Measurements from ENCODE around the gene TTC3. TPM values are rescaled to one million over a fixed set of nuclear protein-coding genes. Genes with fewer than 3 reads are reported as not detected.
"Not testable (repeated sequence)": the region's sequence is repeated elsewhere in the genome, so short reads cannot be mapped to it uniquely, and the experiment has no call there.

TTC3 gene, protein sequence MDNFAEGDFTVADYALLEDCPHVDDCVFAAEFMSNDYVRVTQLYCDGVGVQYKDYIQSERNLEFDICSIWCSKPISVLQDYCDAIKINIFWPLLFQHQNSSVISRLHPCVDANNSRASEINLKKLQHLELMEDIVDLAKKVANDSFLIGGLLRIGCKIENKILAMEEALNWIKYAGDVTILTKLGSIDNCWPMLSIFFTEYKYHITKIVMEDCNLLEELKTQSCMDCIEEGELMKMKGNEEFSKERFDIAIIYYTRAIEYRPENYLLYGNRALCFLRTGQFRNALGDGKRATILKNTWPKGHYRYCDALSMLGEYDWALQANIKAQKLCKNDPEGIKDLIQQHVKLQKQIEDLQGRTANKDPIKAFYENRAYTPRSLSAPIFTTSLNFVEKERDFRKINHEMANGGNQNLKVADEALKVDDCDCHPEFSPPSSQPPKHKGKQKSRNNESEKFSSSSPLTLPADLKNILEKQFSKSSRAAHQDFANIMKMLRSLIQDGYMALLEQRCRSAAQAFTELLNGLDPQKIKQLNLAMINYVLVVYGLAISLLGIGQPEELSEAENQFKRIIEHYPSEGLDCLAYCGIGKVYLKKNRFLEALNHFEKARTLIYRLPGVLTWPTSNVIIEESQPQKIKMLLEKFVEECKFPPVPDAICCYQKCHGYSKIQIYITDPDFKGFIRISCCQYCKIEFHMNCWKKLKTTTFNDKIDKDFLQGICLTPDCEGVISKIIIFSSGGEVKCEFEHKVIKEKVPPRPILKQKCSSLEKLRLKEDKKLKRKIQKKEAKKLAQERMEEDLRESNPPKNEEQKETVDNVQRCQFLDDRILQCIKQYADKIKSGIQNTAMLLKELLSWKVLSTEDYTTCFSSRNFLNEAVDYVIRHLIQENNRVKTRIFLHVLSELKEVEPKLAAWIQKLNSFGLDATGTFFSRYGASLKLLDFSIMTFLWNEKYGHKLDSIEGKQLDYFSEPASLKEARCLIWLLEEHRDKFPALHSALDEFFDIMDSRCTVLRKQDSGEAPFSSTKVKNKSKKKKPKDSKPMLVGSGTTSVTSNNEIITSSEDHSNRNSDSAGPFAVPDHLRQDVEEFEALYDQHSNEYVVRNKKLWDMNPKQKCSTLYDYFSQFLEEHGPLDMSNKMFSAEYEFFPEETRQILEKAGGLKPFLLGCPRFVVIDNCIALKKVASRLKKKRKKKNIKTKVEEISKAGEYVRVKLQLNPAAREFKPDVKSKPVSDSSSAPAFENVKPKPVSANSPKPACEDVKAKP (N-terminal part only)
- polyA plus RNA-seq (2013, experiment 1 of 4), result 117 TPM
- 118 TPM for polyA plus RNA-seq (2013, experiment 2 of 4)
- 101 TPM for polyA plus RNA-seq (2013, experiment 3 of 4)
- 123 TPM for polyA plus RNA-seq (2013, experiment 4 of 4)

- no peaks in the 10 kb centered on the region for H3K36me3 ChIP-seq (ENCODE audit: control insufficient read depth, insufficient read depth, low read length)
- peak within 1 kb of the TSS; percentile 95 for H3K27ac ChIP-seq (ENCODE audit: insufficient read depth, low read depth, low read length, poor library complexity, severe bottlenecking)
- WGBS, 2 experiments, result 0 to 1% methylated on average over 61 of the region's 61 CpGs
- H3K9me3 ChIP-seq (ENCODE audit: control insufficient read depth, low read length), result no peaks in the 10 kb centered on the region
- peaks cover 5% of the 10 kb centered on the region for H3K4me1 ChIP-seq (ENCODE audit: control insufficient read depth, insufficient read depth, low read length)
- peak within 1 kb of the TSS; percentile 81 for H3K4me3 ChIP-seq (ENCODE audit: insufficient read depth, low read depth, low read length)
- peaks cover 22% of the 10 kb centered on the region for H3K27me3 ChIP-seq (ENCODE audit: control insufficient read depth, insufficient read depth, low read length, poor library complexity, severe bottlenecking)
Observed at GRCh38 chr21:37072988-37073416, at the start of gene TTC3, which contains the start of gene PIGP. Gene TTC3 (plus strand): TSS chr21:37073254. CDS start chr21:37087258, 14,004 bp downstream. Gene PIGP (minus strand): TSS chr21:37073071. CDS start chr21:37072515, 556 bp downstream.

GRCh38 chr21:37026499-37026898 is 46.6 kb upstream of the TTC3 start:
- H3K27ac ChIP-seq (ENCODE audit: insufficient read depth, low read depth, low read length, poor library complexity, severe bottlenecking), result no peak overlapping the region
- no peaks in the 10 kb centered on the region for H3K4me1 ChIP-seq (ENCODE audit: control insufficient read depth, insufficient read depth, low read length)
- no peaks in the 10 kb centered on the region for H3K36me3 ChIP-seq (ENCODE audit: control insufficient read depth, insufficient read depth, low read length)
- H3K4me3 ChIP-seq (ENCODE audit: insufficient read depth, low read depth, low read length), result no peak overlapping the region
- 71 to 74% methylated on average over 4 of the region's 4 CpGs for WGBS, 2 experiments
- H3K27me3 ChIP-seq (ENCODE audit: control insufficient read depth, insufficient read depth, low read length, poor library complexity, severe bottlenecking), result no peaks in the 10 kb centered on the region
- no peaks in the 10 kb centered on the region for H3K9me3 ChIP-seq (ENCODE audit: control insufficient read depth, low read length)

GRCh38 chr21:37028570-37028969 is 44.5 kb upstream of the TTC3 start:
- WGBS, 2 experiments, result 80 to 87% methylated on average over 4 of the region's 4 CpGs

GRCh38 chr21:37030864-37031263 is 42.2 kb upstream of the TTC3 start:
- H3K27me3 ChIP-seq (ENCODE audit: control insufficient read depth, insufficient read depth, low read length, poor library complexity, severe bottlenecking), result no peaks in the 10 kb centered on the region
- no peaks in the 10 kb centered on the region for H3K4me1 ChIP-seq (ENCODE audit: control insufficient read depth, insufficient read depth, low read length)
- WGBS, 2 experiments, result 93 to 94% methylated on average over 4 of the region's 4 CpGs
- no peak overlapping the region for H3K27ac ChIP-seq (ENCODE audit: insufficient read depth, low read depth, low read length, poor library complexity, severe bottlenecking)
- H3K4me3 ChIP-seq (ENCODE audit: insufficient read depth, low read depth, low read length), result no peak overlapping the region
- no peaks in the 10 kb centered on the region for H3K36me3 ChIP-seq (ENCODE audit: control insufficient read depth, insufficient read depth, low read length)
- H3K9me3 ChIP-seq (ENCODE audit: control insufficient read depth, low read length), result no peaks in the 10 kb centered on the region

More at GRCh38 chr21:37028570-37028969, 44.5 kb upstream of the TTC3 start:
- H3K27ac ChIP-seq (ENCODE audit: insufficient read depth, low read depth, low read length, poor library complexity, severe bottlenecking), result no peak overlapping the region
- H3K4me1 ChIP-seq (ENCODE audit: control insufficient read depth, insufficient read depth, low read length), result no peaks in the 10 kb centered on the region
- H3K9me3 ChIP-seq (ENCODE audit: control insufficient read depth, low read length), result no peaks in the 10 kb centered on the region
- no peaks in the 10 kb centered on the region for H3K36me3 ChIP-seq (ENCODE audit: control insufficient read depth, insufficient read depth, low read length)
- no peaks in the 10 kb centered on the region for H3K27me3 ChIP-seq (ENCODE audit: control insufficient read depth, insufficient read depth, low read length, poor library complexity, severe bottlenecking)
- H3K4me3 ChIP-seq (ENCODE audit: insufficient read depth, low read depth, low read length), result no peak overlapping the region

GRCh38 chr21:37032293-37032692 is 40.8 kb upstream of the TTC3 start:
- 92 to 97% methylated on average over 5 of the region's 5 CpGs for WGBS, 2 experiments

GRCh38 chr21:37032877-37033471 is 40.1 kb upstream of the TTC3 start:
- Histone ChIP-seq H3K9me3 (ENCODE audit: control insufficient read depth, low read length) (no peaks in the 10 kb centered on the region), H3K4me3 (ENCODE audit: insufficient read depth, low read depth, low read length) (no peak overlapping the region), H3K27me3 (ENCODE audit: control insufficient read depth, insufficient read depth, low read length, poor library complexity, severe bottlenecking) (peaks cover 11% of the 10 kb centered on the region), H3K27ac (ENCODE audit: insufficient read depth, low read depth, low read length, poor library complexity, severe bottlenecking) (no peak overlapping the region), H3K36me3 (ENCODE audit: control insufficient read depth, insufficient read depth, low read length) (no peaks in the 10 kb centered on the region), H3K4me1 (ENCODE audit: control insufficient read depth, insufficient read depth, low read length) (no peaks in the 10 kb centered on the region)
- WGBS, 2 experiments, result 91 to 92% methylated on average over 4 of the region's 4 CpGs

More at GRCh38 chr21:37032293-37032692, 40.8 kb upstream of the TTC3 start:
- Histone ChIP-seq H3K4me1 (ENCODE audit: control insufficient read depth, insufficient read depth, low read length) (no peaks in the 10 kb centered on the region), H3K27me3 (ENCODE audit: control insufficient read depth, insufficient read depth, low read length, poor library complexity, severe bottlenecking) (peaks cover 4% of the 10 kb centered on the region), H3K9me3 (ENCODE audit: control insufficient read depth, low read length) (no peaks in the 10 kb centered on the region), H3K36me3 (ENCODE audit: control insufficient read depth, insufficient read depth, low read length) (no peaks in the 10 kb centered on the region), H3K27ac (ENCODE audit: insufficient read depth, low read depth, low read length, poor library complexity, severe bottlenecking) (no peak overlapping the region), H3K4me3 (ENCODE audit: insufficient read depth, low read depth, low read length) (no peak overlapping the region)

DNA sequence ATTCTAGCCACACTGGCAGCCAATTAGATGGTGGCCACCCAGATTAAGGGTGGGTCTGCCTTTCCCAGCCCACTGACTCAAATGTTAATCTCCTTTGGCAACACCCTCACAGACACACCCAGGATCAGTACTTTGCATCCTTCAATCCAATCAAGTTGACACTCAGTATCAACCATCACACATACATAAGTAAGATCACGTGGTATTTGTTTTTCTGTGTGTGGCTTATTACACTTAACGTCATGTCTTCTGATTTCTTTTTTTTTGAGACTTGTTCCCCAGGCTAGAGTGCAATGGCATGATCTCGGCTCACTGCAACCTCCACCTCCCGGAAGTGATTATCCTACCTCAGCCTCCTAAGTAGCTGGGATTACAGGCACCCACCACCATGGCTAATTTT is 38.7 kb upstream of the TTC3 start:
- H3K4me1 ChIP-seq (ENCODE audit: control insufficient read depth, insufficient read depth, low read length); H3K9me3 ChIP-seq (ENCODE audit: control insufficient read depth, low read length); H3K27ac ChIP-seq (ENCODE audit: insufficient read depth, low read depth, low read length, poor library complexity, severe bottlenecking); H3K4me3 ChIP-seq (ENCODE audit: insufficient read depth, low read depth, low read length); H3K36me3 ChIP-seq (ENCODE audit: control insufficient read depth, insufficient read depth, low read length): not testable (repeated sequence)
- 88 to 89% methylated on average over 4 of the region's 4 CpGs for WGBS, 2 experiments
- H3K27me3 ChIP-seq (ENCODE audit: control insufficient read depth, insufficient read depth, low read length, poor library complexity, severe bottlenecking), result peaks cover 25% of the 10 kb centered on the region

DNA sequence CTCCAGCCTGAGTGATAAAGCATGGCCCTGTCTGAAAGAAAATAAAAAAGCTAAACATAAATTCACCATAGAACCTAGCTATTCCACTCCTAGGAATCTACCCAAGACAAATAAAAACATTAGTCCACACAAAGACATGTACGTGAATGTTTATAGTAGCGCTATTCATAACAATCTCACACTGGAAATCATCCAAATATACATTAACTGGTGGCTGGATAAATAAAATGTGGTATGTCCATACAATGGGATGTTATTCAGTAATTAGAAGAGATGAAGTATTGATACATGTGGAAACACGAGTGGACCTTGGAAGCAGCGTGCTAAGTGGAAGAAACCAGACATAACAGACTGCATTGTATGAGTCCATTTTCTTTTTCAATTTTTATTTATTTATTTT is 36.9 kb upstream of the TTC3 start:
- Histone ChIP-seq H3K9me3 (ENCODE audit: control insufficient read depth, low read length) (no peaks in the 10 kb centered on the region), H3K36me3 (ENCODE audit: control insufficient read depth, insufficient read depth, low read length) (no peaks in the 10 kb centered on the region), H3K27ac (ENCODE audit: insufficient read depth, low read depth, low read length, poor library complexity, severe bottlenecking) (no peak overlapping the region), H3K27me3 (ENCODE audit: control insufficient read depth, insufficient read depth, low read length, poor library complexity, severe bottlenecking) (peaks cover 43% of the 10 kb centered on the region), H3K4me1 (ENCODE audit: control insufficient read depth, insufficient read depth, low read length) (no peaks in the 10 kb centered on the region), H3K4me3 (ENCODE audit: insufficient read depth, low read depth, low read length) (no peak overlapping the region)
- WGBS, 2 experiments, result 97 to 98% methylated on average over 3 to 4 of the region's 4 CpGs

DNA sequence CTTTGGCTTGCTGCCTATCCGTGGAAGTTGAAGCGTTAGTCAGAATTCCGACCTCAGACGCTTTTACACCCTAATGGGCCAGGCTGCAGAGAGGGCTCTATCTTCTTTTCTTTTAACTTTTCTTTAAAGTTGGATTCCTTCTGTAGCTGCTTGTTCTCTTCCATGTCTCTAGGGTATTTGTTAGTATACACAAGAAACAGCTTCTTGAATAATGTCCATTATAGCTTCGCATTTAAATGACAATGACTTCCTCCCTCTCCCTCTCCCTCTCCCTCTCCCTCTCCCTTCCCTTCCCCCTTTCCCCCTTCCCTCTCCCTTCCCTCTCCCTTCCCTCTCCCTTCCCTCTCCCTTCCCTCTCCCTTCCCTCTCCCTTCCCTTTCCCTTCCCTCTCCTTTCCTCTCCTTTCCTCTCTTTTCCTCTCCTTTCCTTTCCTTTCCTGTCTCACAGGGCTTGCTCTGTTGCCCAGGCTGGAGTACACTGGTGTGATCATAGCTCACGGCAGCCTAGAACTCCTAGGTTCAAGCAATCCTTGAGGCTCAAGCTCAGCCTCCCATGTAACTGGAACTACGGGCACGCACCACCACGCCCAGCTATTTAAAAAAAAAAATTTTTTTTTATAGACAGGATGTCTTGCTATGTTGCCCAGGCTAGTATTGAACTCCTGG is 33.5 kb upstream of the TTC3 start:
- Histone ChIP-seq H3K9me3 (ENCODE audit: control insufficient read depth, low read length) (no peaks in the 10 kb centered on the region), H3K4me1 (ENCODE audit: control insufficient read depth, insufficient read depth, low read length) (no peaks in the 10 kb centered on the region), H3K27ac (ENCODE audit: insufficient read depth, low read depth, low read length, poor library complexity, severe bottlenecking) (no peak overlapping the region), H3K4me3 (ENCODE audit: insufficient read depth, low read depth, low read length) (no peak overlapping the region), H3K36me3 (ENCODE audit: control insufficient read depth, insufficient read depth, low read length) (no peaks in the 10 kb centered on the region), H3K27me3 (ENCODE audit: control insufficient read depth, insufficient read depth, low read length, poor library complexity, severe bottlenecking) (peaks cover 51% of the 10 kb centered on the region)
- whole genome bisulfite sequencing, 2 experiments, result 45 to 46% methylated on average over 9 of the region's 9 CpGs

All from ectodermal cell (in vitro differentiated cells).